H1 (cell line): ENCODE measurements around the gene DMGDH.

Experiments used
- EP300 ChIP-seq, 2 experiments: IDR thresholded peaks; 1 replicate in 1 of 2; 2 replicates in 1 of 2; pipeline ENCODE4 v1.6.1; 2011 to 2012; ENCODE audit warnings: low read depth in 2 of 2, low read length in 2 of 2, mild to moderate bottlenecking in 2 of 2, borderline replicate concordance in 1 of 2, inconsistent platforms in 1 of 2, moderate library complexity in 1 of 2
- GABPA ChIP-seq: IDR thresholded peaks from 2 replicates; pipeline ENCODE4 v1.6.1; 2011; ENCODE audit warnings: mild to moderate bottlenecking, low read length, moderate library complexity, borderline replicate concordance; ENCODE audit not compliant: insufficient read depth
- HDAC2 ChIP-seq, 2 experiments: fragments of 300-600 bp in 1 of 2; sonication (generic) in 1 of 2; IDR thresholded peaks; 2 replicates each; pipeline ENCODE4 v1.6.1; 2011 to 2012; ENCODE audit warnings: low read depth in 2 of 2, low read length in 2 of 2, mild to moderate bottlenecking in 2 of 2, moderate library complexity in 2 of 2, borderline replicate concordance in 1 of 2, inconsistent platforms in 1 of 2
- HDAC6 ChIP-seq: IDR thresholded peaks from one replicate; pipeline ENCODE4 v1.7.1; 2012; ENCODE audit warnings: low read depth, mild to moderate bottlenecking, inconsistent platforms, low read length, moderate library complexity
- KDM1A ChIP-seq: fragments of 200-600, 300-600 bp; sonication (generic); IDR thresholded peaks from 2 replicates; pipeline ENCODE4 v1.7.1; 2016; ENCODE audit warnings: mild to moderate bottlenecking, low read length, borderline replicate concordance
- KDM5A ChIP-seq: fragments of 200-600 bp; IDR thresholded peaks from 2 replicates; pipeline ENCODE4 v1.7.1; 2012; ENCODE audit warnings: mild to moderate bottlenecking, low read length, inconsistent platforms, mixed read lengths
- RFX5 ChIP-seq: IDR thresholded peaks from 2 replicates; pipeline ENCODE4 v1.6.1; 2011; ENCODE audit warnings: low read depth, low read length, improper control_type of control experiment, borderline replicate concordance
- TAF1 ChIP-seq: IDR thresholded peaks from 2 replicates; pipeline ENCODE4 v1.6.1; 2011; ENCODE audit warnings: mild to moderate bottlenecking, low read depth, low read length
- TEAD4 ChIP-seq: IDR thresholded peaks from 2 replicates; pipeline ENCODE4 v1.6.1; 2012; ENCODE audit warnings: low read depth, low read length, inconsistent platforms, mixed read lengths
- TF ChIP-seq, protein P1 (sequence below), 3 experiments: IDR thresholded peaks; 1 replicate in 2 of 3; 2 replicates in 1 of 3; pipeline versions ENCODE4 v1.5.1 to v1.6.1; 2011; ENCODE audit warnings: low read length in 3 of 3, mild to moderate bottlenecking in 3 of 3, inconsistent platforms in 2 of 3, low read depth in 1 of 3, moderate library complexity in 1 of 3; ENCODE audit not compliant: insufficient read depth in 1 of 3; ENCODE audit errors: control extremely low read depth in 1 of 3

DNA sequence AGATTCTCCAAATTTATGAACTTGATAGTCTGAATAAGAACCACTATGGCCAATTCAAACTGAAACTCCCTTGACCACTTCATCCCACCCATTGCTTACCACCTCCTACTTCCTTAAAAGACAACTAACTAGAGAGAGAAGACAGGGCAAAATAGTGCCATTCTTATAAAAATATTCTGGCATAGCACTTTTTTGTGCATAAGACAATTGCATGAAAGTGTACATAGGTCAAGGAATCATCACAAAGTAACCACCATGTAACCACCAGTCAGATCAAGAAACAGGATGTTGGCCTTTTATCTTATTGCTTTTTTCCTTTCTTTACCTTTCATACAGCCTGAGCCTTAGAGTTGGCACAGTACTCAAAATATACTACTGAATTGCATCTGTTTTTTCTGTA is 76.3 kb downstream of the DMGDH start:
- no peak for TF ChIP-seq RFX5
- no peak for TF ChIP-seq GABPA
- TF ChIP-seq KDM1A = no peak
- no peak for TF ChIP-seq EP300 (IDR thresholded peaks at IDR 0.05; ENCODE audit: borderline replicate concordance in 1 of 2, low read depth in 2 of 2, low read length in 2 of 2)
- TF ChIP-seq, protein P1, sequence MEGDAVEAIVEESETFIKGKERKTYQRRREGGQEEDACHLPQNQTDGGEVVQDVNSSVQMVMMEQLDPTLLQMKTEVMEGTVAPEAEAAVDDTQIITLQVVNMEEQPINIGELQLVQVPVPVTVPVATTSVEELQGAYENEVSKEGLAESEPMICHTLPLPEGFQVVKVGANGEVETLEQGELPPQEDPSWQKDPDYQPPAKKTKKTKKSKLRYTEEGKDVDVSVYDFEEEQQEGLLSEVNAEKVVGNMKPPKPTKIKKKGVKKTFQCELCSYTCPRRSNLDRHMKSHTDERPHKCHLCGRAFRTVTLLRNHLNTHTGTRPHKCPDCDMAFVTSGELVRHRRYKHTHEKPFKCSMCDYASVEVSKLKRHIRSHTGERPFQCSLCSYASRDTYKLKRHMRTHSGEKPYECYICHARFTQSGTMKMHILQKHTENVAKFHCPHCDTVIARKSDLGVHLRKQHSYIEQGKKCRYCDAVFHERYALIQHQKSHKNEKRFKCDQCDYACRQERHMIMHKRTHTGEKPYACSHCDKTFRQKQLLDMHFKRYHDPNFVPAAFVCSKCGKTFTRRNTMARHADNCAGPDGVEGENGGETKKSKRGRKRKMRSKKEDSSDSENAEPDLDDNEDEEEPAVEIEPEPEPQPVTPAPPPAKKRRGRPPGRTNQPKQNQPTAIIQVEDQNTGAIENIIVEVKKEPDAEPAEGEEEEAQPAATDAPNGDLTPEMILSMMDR (IDR thresholded peaks at IDR 0.05; ENCODE audit: control extremely low read depth in 1 of 3, insufficient read depth in 1 of 3, low read depth in 1 of 3, low read length in 3 of 3) = no peak
- no peak for TF ChIP-seq KDM5A
- TF ChIP-seq HDAC6 = no peak
- TF ChIP-seq TEAD4 = no peak
- no peak for TF ChIP-seq HDAC2 (IDR thresholded peaks at IDR 0.05; ENCODE audit: borderline replicate concordance in 1 of 2, low read depth in 2 of 2, low read length in 2 of 2)
- no peak for TF ChIP-seq TAF1
